ENCODE results near the gene CA5B. TPM values are rescaled to one million over a fixed set of nuclear protein-coding genes. Genes with fewer than 3 reads are reported as not detected.

CA5B gene
- total RNA-seq, 1 donor from 2014 or later: 13.5 TPM

GRCh38 chrX:15747626-15748173 lies 9.6 kb downstream of the CA5B start:
- Histone ChIP-seq H3K4me3 (no peak overlapping the region), H3K27ac (no peak overlapping the region), H3K9me3 (no peaks in the 10 kb centered on the region), H3K27me3 (no peaks in the 10 kb centered on the region), H3K36me3 (no peaks in the 10 kb centered on the region), H3K4me1 (peaks cover 3 to 26% of the 10 kb centered on the region in 2 donors)
- no peak for DNase-seq (ENCODE audit: low spot score in 2 of 2)
- intact Hi-C loops (cut with DNase I): no loop called here
- no peak for TF ChIP-seq CTCF (IDR thresholded peaks at IDR 0.05)

- Histone ChIP-seq H3K27ac (peak overlapping the region; percentile 83 to 89), H3K9me3 (no peaks in the 10 kb centered on the region), H3K4me1 (peaks cover 3 to 27% of the 10 kb centered on the region in 2 donors), H3K4me3 (no peak overlapping the region), H3K27me3 (no peaks in the 10 kb centered on the region), H3K36me3 (no peaks in the 10 kb centered on the region)
- no peak for TF ChIP-seq CTCF (IDR thresholded peaks at IDR 0.05)
- DNase-seq (ENCODE audit: low spot score in 2 of 2): no peak
- intact Hi-C loops (cut with DNase I): no loop called here
Measured at GRCh38 chrX:15748841-15749240, 10.8 kb downstream of the CA5B start.

- peaks cover 3 to 26% of the 10 kb centered on the region in 2 donors for H3K4me1 ChIP-seq
- H3K27ac ChIP-seq: peak overlapping the region; percentile 83 to 89
- H3K27me3 ChIP-seq: no peaks in the 10 kb centered on the region
- peak in 1 of 2 donors; percentile 72 for DNase-seq (ENCODE audit: low spot score in 2 of 2)
- no peak for TF ChIP-seq CTCF (IDR thresholded peaks at IDR 0.05)
- no peaks in the 10 kb centered on the region for H3K36me3 ChIP-seq
- peak overlapping the region in 1 of 2 donors; percentile 13 for H3K4me3 ChIP-seq
- H3K9me3 ChIP-seq: no peaks in the 10 kb centered on the region
- intact Hi-C loops (cut with DNase I): loop anchor here (1.0 to 2.0 kb wide), 3 partner anchors 12 to 75 kb away; partner anchors contain the start of genes CA5B and ZRSR2
Measured at GRCh38 chrX:15749642-15750610, 11.9 kb downstream of the CA5B start.

- no peak for DNase-seq (ENCODE audit: low spot score in 2 of 2)
- Histone ChIP-seq H3K27ac (peak overlapping the region; percentile 83 to 89), H3K4me1 (peaks cover 3 to 26% of the 10 kb centered on the region in 2 donors), H3K27me3 (no peaks in the 10 kb centered on the region), H3K4me3 (peak overlapping the region in 1 of 2 donors; percentile 13), H3K9me3 (no peaks in the 10 kb centered on the region), H3K36me3 (no peaks in the 10 kb centered on the region)
- no peak for TF ChIP-seq CTCF (IDR thresholded peaks at IDR 0.05)
- intact Hi-C loops (cut with DNase I): loop anchor here (1.0 to 2.0 kb wide), 3 partner anchors 12 to 76 kb away; partner anchors contain the start of genes CA5B and ZRSR2
Measured at GRCh38 chrX:15750611-15751154, 12.6 kb downstream of the CA5B start.

- intact Hi-C loops (cut with DNase I): loop anchor here (2.0 kb wide), 2 partner anchors 40 to 76 kb away; partner anchors contain the start of gene ZRSR2
- no peaks in the 10 kb centered on the region for H3K27me3 ChIP-seq
- H3K36me3 ChIP-seq: no peaks in the 10 kb centered on the region
- no peak for DNase-seq (ENCODE audit: low spot score in 2 of 2)
- no peaks in the 10 kb centered on the region for H3K9me3 ChIP-seq
- peaks cover 3 to 26% of the 10 kb centered on the region in 2 donors for H3K4me1 ChIP-seq
- no peak for TF ChIP-seq CTCF (IDR thresholded peaks at IDR 0.05)
- H3K4me3 ChIP-seq: peak overlapping the region in 1 of 2 donors; percentile 13
- H3K27ac ChIP-seq: peak overlapping the region; percentile 83 to 89
Measured at GRCh38 chrX:15751155-15751819, 13.2 kb downstream of the CA5B start.
